Measurements from ENCODE around the gene UBA6. TPM values are rescaled to one million over a fixed set of nuclear protein-coding genes. Genes with fewer than 3 reads are reported as not detected.

The UBA6 gene
- total RNA-seq, 1 experiment from 2014 or later = 72.2 TPM

DNA sequence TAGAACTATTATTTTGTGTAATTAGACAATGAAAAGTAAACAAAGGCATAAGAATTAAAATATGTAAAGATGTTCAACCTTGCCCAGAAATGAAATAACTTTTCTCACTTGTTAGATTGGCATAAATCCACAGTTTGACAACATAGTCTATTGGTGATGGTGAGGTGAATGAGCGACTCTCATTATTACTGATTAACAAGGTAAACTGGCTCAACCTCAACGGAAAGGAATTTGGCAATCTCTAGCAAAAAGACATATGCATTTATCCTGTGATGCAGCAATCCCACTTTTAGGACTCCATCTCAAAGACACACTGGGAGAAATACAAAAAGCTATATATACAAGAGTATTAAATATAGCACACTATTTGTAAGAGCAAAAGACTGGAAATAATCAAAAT lies 22.3 kb downstream of the UBA6 start:
- no peak overlapping the region for H3K4me3 Mint-ChIP-seq
- Histone ChIP-seq H3K4me2 (ENCODE audit: insufficient read depth, insufficient read length, low read length) (no peak overlapping the region), H3T11ph (ENCODE audit: low read length) (no peak overlapping the region), H2AFZ (ENCODE audit: low read length) (no peak overlapping the region), H2BK20ac (ENCODE audit: low read depth, low read length, poor library complexity, severe bottlenecking) (no peak overlapping the region), H2BK120ac (ENCODE audit: low read depth, low read length, poor library complexity, severe bottlenecking) (no peak overlapping the region), H4K5ac (ENCODE audit: insufficient read length, low read depth, low read length) (no peak overlapping the region), H3K79me1 (ENCODE audit: insufficient read depth, low read depth, low read length, poor library complexity, severe bottlenecking) (peaks cover 3% of the 10 kb centered on the region), H4K91ac (ENCODE audit: insufficient read length, low read depth, low read length) (no peak overlapping the region), H3K14ac (ENCODE audit: insufficient read depth, low read length) (no peak overlapping the region), H4K8ac (replicated peaks; ENCODE audit: insufficient read length, low read depth, low read length) (no peak overlapping the region), H2AK5ac (ENCODE audit: insufficient read length, low read length) (no peak overlapping the region), H3K9ac (ENCODE audit: extremely low read depth, insufficient read length, low read length) (no peak overlapping the region), H2BK5ac (ENCODE audit: insufficient read length, low read length) (no peak overlapping the region), H4K20me1 (ENCODE audit: control insufficient read depth, insufficient read depth, insufficient read length) (no peaks in the 10 kb centered on the region), H2BK15ac (ENCODE audit: low read depth, low read length) (no peak overlapping the region), H2BK12ac (ENCODE audit: insufficient read length, low read depth, low read length) (no peak overlapping the region), H3K18ac (ENCODE audit: insufficient read length, low read depth, low read length) (no peak overlapping the region), H3K4ac (ENCODE audit: low read depth, low read length) (no peak overlapping the region), H3K23ac (ENCODE audit: insufficient read length, low read depth, low read length) (no peak overlapping the region), H3K9me3 (ENCODE audit: control insufficient read depth, low read depth, low read length) (no peaks in the 10 kb centered on the region), H3K79me2 (ENCODE audit: insufficient read depth, low read length) (no peaks in the 10 kb centered on the region), H3K56ac (ENCODE audit: insufficient read length, low read depth, low read length) (no peak overlapping the region), H3K27ac (ENCODE audit: insufficient read length, low read depth, low read length) (no peak overlapping the region), H3K4me1 (ENCODE audit: insufficient read depth, low read length) (no peaks in the 10 kb centered on the region), H3K23me2 (ENCODE audit: insufficient read length, low read depth, low read length, poor library complexity, severe bottlenecking) (no peaks in the 10 kb centered on the region), H3K27me3 (ENCODE audit: insufficient read depth, low read length) (no peaks in the 10 kb centered on the region)
- H3K4me1 Mint-ChIP-seq = no peaks in the 10 kb centered on the region
- H3K9me3 Mint-ChIP-seq = peaks cover 0 to 4% of the 10 kb centered on the region in 2 experiments; a peak in 2 of 5 replicates
- H3K27me3 Mint-ChIP-seq (ENCODE audit: low read depth) = no peaks in the 10 kb centered on the region
- H3K27ac Mint-ChIP-seq = no peak overlapping the region
- WGBS (ENCODE audit: extremely low coverage, insufficient read length, low lambda C conversion rate) = no CpG with 5 or more reads among the region's 2 CpGs
- no peak for DNase-seq
- no peak for TF ChIP-seq CTCF (conservative IDR thresholded peaks at IDR 0.05)
- H3K36me3 Mint-ChIP-seq (ENCODE audit: insufficient read depth in 1 of 3, low read depth in 3 of 3) = peaks cover 28 to 55% (median 50%) of the 10 kb centered on the region in 3 experiments

All from H9 (cell line).